HG02981 (cell line): Measurements from ENCODE around the gene ANKRD18A.
"Not testable (repeated sequence)": the region's sequence is repeated elsewhere in the genome, so short reads cannot be mapped to it uniquely, and the experiment has no call there.

Experiments
- ATAC-seq: cut with Tn5 transposase; IDR thresholded peaks from one replicate; pipeline ENCODE4 v1.9.1; 2021; ENCODE audit warnings: mild to moderate bottlenecking, moderate library complexity; ENCODE audit not compliant: unreplicated experiment

ANKRD18A gene

DNA sequence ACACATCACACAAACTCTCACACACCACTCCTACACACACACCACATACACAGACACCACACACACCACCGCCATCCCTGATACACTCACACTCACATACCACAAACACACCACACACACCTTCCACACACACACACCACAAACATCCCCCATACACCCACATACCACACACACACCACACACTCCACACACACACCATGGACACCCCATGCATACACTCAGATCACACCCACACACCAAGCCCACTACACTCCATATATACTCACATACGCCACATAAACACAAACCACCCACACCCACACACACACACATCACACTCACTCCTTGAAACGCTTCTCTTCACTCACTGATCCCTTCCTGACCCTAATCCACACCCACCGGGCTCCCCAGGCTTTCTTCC lies 9.1 kb upstream of the ANKRD18A start:
- ATAC-seq, result no peak

- no peak for ATAC-seq
These were observed 5.6 kb upstream of the ANKRD18A start for GRCh38 chr9:38626006-38626405.

DNA sequence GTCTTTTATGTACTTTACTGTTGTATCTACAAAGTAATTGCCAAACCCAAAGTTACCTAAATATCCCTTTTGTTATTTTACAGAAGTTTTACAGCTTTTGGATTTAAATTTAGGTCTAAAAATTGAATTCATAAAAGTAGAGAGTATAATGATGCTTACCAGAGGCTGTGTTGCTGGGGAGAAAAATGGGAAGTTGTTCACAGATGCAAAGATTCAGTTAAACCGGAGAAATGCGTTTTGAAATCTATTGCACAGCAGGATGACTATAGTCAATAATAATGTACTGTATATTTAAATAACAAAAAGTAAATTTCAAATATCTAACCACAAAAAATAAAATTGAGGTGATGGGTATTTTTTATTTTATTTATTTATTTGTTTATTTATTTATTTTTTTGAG lies 2.6 kb upstream of the ANKRD18A start:
- no peak for ATAC-seq

GRCh38 chr9:38622288-38622674 lies 1.9 kb upstream of the ANKRD18A start:
- no peak for ATAC-seq

- peak; percentile 27 for ATAC-seq
These were observed 1.3 kb upstream of the ANKRD18A start for GRCh38 chr9:38621434-38622287.

GRCh38 chr9:38619556-38620447 lies 594 bp downstream of the ANKRD18A start:
- ATAC-seq, result no peak

- ATAC-seq, result not testable (repeated sequence)
These were observed 22.2 kb downstream of the ANKRD18A start for GRCh38 chr9:38598029-38598745.

DNA sequence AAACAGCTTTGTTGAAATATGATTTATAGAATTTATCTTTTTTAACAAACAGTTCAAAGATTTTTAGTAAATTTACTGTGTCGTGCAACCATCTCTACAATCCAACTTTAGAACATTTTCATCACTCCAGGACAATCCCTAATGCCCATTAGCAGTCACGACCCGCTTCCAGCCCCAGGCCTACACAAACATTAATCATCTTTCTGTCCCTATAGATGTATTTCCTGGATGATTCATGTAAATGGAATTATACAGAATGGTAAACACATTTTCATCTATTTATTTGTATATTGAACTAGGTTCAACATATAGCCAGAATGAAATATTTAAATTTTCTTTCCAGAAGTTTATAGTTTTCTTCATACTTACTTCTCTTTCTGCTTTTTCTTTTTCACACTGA lies 25.3 kb downstream of the ANKRD18A start:
- ATAC-seq, result not testable (repeated sequence)

DNA sequence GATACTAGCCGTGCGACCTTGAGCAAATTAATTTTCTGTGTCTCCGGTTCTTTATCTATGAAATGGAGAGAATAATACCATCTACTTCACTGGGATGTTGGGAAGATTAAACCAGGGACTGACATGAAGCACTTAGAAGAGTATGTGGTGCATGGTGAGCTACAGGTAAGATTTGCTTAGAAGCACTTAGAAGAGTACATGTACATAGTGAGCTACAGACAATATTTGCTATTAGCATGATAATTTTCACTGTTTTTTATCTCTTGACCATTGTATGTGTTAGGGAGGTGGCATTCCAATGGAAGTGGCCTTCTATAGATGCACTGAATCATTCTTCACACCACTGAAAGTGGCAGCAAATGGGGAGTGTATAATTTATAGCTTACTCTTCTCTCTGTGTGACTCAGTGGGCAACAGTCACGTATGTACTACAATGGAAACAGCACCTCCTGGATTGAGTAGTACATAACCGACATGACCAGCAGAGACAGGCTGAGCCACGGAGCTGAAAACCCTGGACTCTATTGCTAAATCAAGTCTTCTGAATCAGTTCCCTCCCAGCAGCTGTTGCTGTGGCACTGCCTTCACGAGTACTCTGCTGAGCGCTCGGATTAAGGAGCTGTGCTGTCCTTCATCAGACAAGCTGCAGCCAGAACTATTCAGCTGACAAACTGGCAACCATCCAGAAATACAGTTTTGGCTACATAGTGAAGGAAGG lies 28.9 kb downstream of the ANKRD18A start:
- ATAC-seq, result not testable (repeated sequence)

DNA sequence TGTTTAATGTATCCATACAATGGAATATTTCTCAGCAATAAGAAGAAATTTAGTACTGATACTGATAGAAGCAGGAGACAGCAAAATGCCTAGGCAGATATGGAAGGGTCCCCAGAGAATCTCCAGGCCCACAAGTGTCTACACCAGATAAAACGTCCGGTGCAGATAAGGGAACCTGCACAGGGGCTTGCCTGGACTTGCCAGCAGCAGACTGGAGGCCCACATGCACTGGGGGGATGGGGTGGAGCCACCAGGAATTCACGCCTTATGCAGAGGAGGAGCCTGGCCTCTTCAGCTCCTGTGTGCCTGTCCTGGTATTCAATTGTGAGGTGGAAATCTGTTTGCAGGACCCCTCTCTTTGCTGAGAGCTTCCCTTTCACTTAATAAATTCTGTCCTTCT lies 36.6 kb downstream of the ANKRD18A start:
- not testable (repeated sequence) for ATAC-seq

DNA sequence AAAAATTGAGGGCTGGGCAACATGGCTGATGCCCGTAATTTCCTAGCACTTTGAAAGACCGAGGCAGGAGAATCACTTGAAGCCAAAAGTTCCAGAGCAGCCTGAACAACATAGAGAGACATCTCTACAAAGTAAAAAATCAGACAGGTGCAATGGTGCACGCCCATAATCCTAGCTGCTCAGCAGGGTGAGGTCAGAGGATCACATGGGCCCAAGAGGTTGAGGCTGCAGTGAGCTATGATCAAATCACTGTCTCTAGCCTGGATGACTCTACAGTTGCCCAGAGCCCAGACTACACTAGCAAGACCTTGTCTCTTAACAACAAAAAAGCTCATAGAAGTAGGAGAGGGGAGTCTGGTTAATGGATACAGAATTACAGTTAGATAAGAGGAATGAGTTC lies 40.3 kb downstream of the ANKRD18A start:
- ATAC-seq, result not testable (repeated sequence)

DNA sequence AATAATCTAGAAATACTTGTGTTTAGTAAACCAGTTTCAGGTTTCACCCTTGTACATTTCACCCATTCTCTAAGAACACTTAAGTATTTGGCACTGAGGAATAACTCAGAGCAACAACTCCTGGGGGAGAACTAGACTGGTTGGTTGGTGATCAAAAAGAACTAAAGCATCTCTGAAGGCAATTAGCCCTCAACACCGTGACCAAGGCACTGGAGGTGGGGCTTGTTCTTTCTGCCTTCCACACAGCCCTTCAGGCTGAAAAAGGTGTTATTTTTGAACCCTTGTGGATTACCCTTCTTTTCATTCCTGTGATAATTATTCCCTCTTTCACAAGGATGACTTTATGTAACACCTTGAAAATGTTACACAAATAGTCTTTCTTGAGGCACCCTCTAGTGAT lies 44.2 kb downstream of the ANKRD18A start:
- ATAC-seq, result not testable (repeated sequence)

GRCh38 chr9:38566048-38566447 lies 54.3 kb downstream of the ANKRD18A start:
- ATAC-seq, result not testable (repeated sequence)

DNA sequence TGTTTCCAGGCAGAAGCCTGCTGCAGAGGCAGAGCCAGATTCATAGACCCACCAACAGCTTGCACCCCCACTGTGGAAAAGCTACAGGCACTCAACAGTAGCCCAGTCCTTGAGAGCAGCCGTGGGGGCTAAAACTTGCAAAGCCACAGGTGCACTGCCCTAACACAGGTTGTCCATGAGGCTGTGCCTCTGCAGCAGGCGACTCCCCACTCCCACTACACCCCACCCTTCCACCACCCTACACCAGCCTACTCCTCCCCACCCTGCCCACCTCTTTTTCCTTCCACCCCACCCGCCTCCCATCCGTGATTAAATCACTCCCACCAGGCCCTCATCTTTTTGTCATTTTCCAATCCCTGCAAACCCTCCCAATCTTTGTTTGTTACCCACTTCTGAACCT lies 55.2 kb downstream of the ANKRD18A start:
- not testable (repeated sequence) for ATAC-seq

GRCh38 chr9:38563911-38564310 lies 56.5 kb downstream of the ANKRD18A start:
- not testable (repeated sequence) for ATAC-seq

DNA sequence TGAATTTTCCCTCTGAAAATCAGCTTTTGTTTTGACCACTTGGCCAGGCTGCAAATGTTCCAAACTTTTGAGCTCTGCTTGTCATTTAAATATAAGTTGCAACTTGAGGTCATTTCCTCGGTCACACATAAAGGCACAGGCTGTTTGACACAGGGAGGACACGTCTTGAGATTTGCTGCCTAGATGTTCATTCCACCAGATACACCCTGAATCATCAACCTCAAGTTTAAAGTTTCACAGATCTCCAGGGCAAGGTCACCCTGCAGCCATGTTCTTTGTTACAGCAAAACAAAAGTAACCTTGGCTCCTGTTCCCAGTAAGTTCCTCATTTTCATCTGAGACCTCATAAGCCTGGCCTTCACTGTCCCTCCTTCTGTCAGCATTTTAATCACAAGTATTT lies 59.3 kb downstream of the ANKRD18A start:
- not testable (repeated sequence) for ATAC-seq

DNA sequence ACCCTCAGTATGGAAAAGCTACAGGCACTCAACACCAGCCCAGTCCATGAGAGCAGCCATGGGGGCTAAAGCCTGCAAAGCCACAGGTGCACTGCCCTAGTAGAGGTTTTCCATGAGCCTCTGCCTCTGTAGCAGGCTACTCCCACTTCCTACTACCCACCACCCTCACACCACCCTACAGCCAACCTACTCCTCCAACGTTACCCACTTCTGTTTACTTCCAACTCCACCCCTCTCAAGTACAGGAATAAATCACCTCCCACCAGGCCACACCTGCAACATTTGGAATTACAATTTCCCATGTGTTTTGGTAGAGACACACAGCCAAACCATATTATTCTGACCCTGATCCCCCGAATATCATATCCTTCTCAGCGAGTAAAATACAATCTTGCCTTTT lies 61.2 kb downstream of the ANKRD18A start:
- ATAC-seq, result not testable (repeated sequence)

DNA sequence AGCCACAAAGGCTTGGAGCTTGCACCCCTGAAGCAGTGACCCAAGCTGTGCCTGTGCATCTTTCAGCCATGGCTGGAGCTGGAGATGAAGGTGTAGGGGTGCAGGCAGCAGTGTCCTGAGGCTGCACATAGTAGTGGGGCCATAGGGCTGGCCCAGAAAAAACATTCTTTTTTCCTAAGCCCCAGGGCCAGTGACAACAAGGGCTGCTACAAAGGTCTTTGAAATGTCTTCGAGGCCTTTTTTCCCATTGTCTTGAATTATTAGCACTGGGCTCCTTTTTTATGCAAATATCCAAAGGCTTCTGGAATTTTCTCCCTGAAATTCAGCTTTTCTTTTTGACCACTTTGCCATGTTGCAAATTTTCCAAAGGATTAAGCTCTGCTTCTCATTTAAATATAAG lies 62.6 kb downstream of the ANKRD18A start:
- not testable (repeated sequence) for ATAC-seq

DNA sequence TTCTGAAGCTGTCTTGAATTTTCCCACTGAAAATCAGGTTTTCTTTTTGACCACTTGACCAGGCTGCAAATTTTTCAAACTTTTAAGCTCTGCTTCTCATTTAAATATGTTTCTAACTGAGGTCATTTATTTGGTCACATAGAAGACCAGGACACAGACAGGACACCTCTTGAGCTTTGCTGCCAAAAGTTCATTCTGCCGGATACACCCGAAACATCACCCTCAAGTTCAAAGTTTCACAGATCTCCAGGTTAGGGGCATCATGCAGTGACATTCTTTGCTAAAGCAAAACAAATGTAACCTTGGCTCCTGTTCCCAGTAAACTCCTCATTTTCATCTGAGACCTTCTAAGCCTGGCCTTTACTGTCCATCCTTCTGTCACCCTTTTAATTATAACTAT lies 65.4 kb downstream of the ANKRD18A start:
- not testable (repeated sequence) for ATAC-seq

GRCh38 chr9:38553019-38553418 lies 67.4 kb downstream of the ANKRD18A start:
- ATAC-seq, result not testable (repeated sequence)
